Measurements from ENCODE around the gene ARSG.
"Not testable (repeated sequence)": the region's sequence is repeated elsewhere in the genome, so short reads cannot be mapped to it uniquely, and the experiment has no call there.

GRCh38 chr17:68403837-68404236, 112.5 kb downstream of the ARSG start:
- not testable (repeated sequence) for TF ChIP-seq ZBTB17 (tag by site-specific recombination; IDR thresholded peaks at IDR 0.05); ZNF561 (tag by site-specific recombination; IDR thresholded peaks at IDR 0.05; ENCODE audit: borderline replicate concordance); CTCF (tag by site-specific recombination; IDR thresholded peaks at IDR 0.05); TCF7L2 (IDR thresholded peaks at IDR 0.05; ENCODE audit: borderline replicate concordance, low read depth, low read length)
